ENCODE data around the gene RMRP.
"Not testable (repeated sequence)": the region's sequence is repeated elsewhere in the genome, so short reads cannot be mapped to it uniquely, and the experiment has no call there.

DNA sequence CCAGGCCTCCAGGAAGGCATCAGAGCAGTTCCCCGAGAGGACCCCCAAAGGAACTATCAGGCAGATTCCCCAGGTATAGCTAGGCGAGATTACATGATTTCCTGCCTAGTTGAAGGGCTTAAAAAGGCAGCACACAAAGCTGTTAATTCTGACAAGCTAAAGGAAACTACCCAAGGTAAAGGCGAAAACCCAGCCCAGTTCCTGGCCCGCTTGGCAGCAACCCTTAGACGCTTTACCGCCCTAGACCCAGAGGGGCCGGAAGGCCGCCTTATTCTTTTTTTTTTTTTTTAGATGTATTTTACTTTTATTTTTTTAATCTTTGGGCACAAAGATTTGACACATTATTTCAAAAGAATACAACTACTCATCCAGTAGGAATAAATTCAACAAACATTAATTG is 19.1 kb downstream of the RMRP start:
- TF ChIP-seq, protein P1, sequence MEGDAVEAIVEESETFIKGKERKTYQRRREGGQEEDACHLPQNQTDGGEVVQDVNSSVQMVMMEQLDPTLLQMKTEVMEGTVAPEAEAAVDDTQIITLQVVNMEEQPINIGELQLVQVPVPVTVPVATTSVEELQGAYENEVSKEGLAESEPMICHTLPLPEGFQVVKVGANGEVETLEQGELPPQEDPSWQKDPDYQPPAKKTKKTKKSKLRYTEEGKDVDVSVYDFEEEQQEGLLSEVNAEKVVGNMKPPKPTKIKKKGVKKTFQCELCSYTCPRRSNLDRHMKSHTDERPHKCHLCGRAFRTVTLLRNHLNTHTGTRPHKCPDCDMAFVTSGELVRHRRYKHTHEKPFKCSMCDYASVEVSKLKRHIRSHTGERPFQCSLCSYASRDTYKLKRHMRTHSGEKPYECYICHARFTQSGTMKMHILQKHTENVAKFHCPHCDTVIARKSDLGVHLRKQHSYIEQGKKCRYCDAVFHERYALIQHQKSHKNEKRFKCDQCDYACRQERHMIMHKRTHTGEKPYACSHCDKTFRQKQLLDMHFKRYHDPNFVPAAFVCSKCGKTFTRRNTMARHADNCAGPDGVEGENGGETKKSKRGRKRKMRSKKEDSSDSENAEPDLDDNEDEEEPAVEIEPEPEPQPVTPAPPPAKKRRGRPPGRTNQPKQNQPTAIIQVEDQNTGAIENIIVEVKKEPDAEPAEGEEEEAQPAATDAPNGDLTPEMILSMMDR (conservative IDR thresholded peaks at IDR 0.05 in 1 of 2, IDR thresholded peaks at IDR 0.05 in 1 of 2; ENCODE audit: extremely low read depth in 1 of 2, insufficient read depth in 1 of 2, low read depth in 1 of 2, low read length in 2 of 2) = not testable (repeated sequence)
- not testable (repeated sequence) for TF ChIP-seq EZH2 (IDR thresholded peaks at IDR 0.05; ENCODE audit: borderline replicate concordance, low read length)

Measured in mammary epithelial cell (primary cell).